ENCODE results near the gene MAN2A2. TPM values are rescaled to one million over a fixed set of nuclear protein-coding genes. Genes with fewer than 3 reads are reported as not detected.
A peak's percentile ranks its signal among the peaks of the same experiment; 100 is the strongest.

MAN2A2 gene
- total RNA-seq, 2 experiments from 2014 or later, result 108 to 111 TPM

DNA sequence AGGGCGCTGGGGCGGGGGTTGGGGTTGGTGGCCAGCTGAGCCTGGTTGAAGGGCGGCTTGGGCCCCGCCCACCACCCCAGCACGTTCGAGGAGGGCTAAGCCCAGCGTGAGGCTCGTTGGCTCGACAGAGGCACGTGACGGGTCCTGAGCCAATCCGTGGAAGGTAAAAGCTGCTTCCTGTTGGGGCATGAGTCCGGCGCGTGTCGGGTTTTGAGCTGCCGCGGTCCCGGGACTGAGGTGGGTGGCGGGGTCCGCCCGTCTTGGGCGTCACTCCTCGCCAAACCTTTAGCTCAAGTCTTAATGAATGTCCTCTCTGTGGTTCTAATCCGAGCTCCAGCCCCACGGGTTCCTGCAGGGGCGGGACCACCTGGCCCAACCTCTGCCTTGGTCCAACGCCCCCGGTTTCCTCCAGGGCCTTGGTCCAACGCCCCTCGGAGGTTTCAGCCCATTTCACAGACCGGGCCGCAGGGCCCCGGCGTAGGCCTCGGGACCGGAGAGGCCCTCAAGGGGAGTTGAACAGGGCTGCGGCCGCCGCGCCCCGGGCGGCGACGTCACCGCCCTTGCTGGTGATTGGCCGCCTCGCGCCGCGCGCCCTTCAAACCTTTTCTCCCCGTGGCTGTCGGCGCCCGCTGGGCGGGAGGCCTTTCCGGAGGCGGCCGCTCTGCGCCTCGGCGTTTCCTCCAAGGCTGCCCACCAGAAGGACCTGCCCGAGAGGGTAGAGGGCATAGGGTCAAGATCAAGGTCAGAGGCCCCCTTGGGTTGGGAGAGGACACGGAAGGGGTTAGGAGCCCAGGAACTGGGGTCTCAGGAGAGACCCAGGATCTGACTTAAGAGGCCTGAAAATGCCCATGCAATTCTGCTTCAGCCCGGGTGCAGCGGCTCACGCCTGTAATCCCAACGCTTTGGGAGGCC, 51.9 kb downstream of the MAN2A2 start, which contains the start of gene RCCD1:
Gene RCCD1, plus strand, starts transcription at position 173 of the 912 bp plus-strand sequence. CDS start 1,851 bp downstream, outside the sequence.
- Mint-ChIP-seq H3K27ac (peak within 1 kb of the TSS; percentile 94), H3K36me3 (peaks cover 19% of the 10 kb centered on the region), H3K27me3 (no peaks in the 10 kb centered on the region), H3K4me3 (peak within 1 kb of the TSS; percentile 86), H3K9me3 (no peaks in the 10 kb centered on the region), H3K4me1 (peaks cover 12% of the 10 kb centered on the region)
- ATAC-seq (ENCODE audit: low read depth) (peak; percentile 94), DNase-seq (peak; percentile 88)
- POLR2A ChIA-PET, result interaction anchor here (0.7 to 4.9 kb wide), 15 partner anchors 8 to 238 kb away, joined by 3 to 55 read pairs (median 5); partner anchors contain the start of genes BLM, HDDC3, MAN2A2 and PRC1

DNA sequence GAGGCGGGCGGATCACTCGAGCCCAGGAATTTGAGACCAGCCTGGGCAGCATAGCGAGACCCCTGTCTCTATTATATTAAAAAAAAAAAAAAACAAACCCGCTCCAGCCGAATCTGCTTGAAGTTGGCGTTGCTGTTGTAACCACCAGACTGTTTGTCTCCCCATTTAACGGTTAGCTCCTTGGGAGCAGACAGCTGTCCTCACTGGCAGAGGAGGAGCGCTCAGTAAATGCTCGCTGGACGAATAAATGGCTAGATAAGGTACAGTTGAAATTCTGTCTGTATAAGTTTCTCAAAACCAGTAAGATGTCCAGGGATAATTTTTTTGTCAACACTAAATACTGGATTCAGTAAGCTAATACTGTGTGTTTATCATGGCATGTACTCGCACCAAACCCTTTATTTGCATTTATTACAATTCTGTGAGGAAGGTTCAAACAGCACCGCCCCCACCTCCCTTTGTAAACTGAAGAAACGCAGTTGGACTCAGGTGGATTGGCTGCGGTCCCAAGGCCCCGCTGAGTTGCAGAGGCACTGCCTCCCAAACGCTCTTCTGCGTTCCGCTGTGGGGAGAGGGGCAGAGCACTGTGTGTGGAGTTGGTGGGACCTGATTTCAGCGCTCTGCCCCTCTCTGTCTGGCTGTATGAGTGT, 52.6 kb downstream of the MAN2A2 start:
- DNase-seq, result no peak
- Mint-ChIP-seq H3K9me3 (no peaks in the 10 kb centered on the region), H3K36me3 (peaks cover 19% of the 10 kb centered on the region), H3K27me3 (no peaks in the 10 kb centered on the region), H3K4me3 (peak overlapping the region; percentile 86), H3K4me1 (peaks cover 12% of the 10 kb centered on the region), H3K27ac (peak overlapping the region; percentile 94)
- ATAC-seq (ENCODE audit: low read depth), result no peak
- POLR2A ChIA-PET, result interaction anchor here (0.6 to 4.9 kb wide), 6 partner anchors 16 to 1588 kb away, joined by 3 to 55 read pairs (median 4); partner anchors contain the start of genes HDDC3 and UNC45A

DNA sequence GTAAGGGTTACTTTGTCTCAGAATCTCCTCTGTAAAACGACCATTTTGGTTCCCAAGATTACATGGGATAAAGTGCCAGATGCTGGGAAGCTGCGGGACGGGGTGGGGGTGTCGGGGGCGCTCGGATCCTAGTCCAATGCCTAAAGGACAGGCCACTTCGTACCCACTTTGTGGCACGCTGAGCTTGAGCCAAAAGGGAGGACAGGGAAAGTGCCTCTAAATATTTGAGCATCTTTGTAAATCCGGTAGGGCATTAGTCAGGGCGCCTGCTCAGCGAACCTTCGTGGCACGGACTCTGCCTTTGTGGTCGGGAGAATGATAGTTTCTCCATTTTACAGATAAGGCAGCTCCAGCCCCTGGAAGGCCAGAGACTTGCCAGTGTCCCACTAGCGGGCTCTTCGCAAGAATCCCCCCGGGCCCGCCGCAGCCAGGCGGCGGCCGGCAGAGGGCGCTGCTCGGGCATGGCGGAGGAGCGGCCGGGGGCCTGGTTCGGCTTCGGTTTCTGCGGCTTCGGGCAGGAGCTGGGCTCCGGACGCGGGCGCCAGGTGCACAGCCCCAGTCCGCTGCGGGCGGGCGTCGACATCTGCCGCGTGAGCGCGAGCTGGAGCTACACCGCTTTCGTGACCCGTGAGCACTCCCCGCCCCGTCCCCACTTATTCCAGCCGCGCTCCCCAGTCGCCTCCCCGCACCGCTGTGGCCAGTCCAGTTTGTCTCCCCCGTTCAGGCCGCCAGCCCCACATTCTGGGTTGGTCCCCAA, 53.4 kb downstream of the MAN2A2 start:
- Mint-ChIP-seq H3K9me3 (no peaks in the 10 kb centered on the region), H3K4me3 (peak overlapping the region; percentile 86)

DNA sequence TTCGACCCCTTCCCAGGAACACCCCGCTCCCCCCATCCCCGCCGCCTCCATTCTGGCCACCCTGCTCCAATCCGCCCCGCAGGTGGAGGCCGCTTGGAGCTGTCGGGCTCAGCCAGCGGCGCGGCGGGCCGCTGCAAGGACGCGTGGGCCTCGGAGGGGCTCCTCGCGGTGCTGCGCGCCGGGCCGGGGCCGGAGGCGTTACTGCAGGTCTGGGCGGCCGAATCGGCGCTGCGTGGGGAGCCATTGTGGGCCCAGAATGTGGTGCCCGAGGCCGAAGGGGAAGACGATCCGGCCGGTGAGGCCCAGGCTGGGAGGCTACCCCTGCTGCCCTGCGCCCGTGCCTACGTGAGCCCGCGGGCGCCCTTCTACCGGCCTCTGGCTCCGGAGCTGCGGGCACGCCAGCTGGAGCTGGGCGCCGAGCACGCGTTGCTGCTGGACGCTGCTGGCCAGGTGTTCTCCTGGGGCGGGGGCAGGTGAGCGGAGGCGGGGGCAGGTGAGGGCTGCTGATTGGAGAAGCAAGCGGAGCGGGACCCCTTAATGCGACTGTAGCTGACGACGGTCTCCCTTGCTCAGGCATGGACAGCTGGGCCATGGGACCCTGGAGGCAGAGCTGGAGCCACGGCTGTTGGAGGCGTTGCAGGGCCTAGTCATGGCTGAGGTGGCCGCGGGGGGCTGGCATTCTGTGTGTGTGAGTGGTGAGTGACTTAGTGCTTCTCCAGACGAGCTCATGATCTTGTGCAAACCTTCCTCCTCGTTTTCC, 54.1 kb downstream of the MAN2A2 start:
- H3K4me1 Mint-ChIP-seq, result peaks cover 16% of the 10 kb centered on the region
- H3K4me3 Mint-ChIP-seq, result peak overlapping the region; percentile 86
- no peaks in the 10 kb centered on the region for H3K9me3 Mint-ChIP-seq
- DNase-seq, result no peak
- peaks cover 18% of the 10 kb centered on the region for H3K36me3 Mint-ChIP-seq
- H3K27me3 Mint-ChIP-seq, result no peaks in the 10 kb centered on the region
- ATAC-seq (ENCODE audit: low read depth), result no peak
- POLR2A ChIA-PET, result interaction anchor here (0.9 to 4.9 kb wide), 8 partner anchors 11 to 80 kb away, joined by 3 to 55 read pairs (median 3); partner anchors contain the start of genes HDDC3 and PRC1
- peak overlapping the region; percentile 39 for H3K27ac Mint-ChIP-seq

More for the DNA sequence above, 53.4 kb downstream of the MAN2A2 start:
- H3K27ac Mint-ChIP-seq, result peak overlapping the region; percentile 94
- ATAC-seq (ENCODE audit: low read depth), result no peak
- H3K27me3 Mint-ChIP-seq, result no peaks in the 10 kb centered on the region
- peaks cover 20% of the 10 kb centered on the region for H3K36me3 Mint-ChIP-seq
- peak; percentile 83 for DNase-seq
- peaks cover 12% of the 10 kb centered on the region for H3K4me1 Mint-ChIP-seq
- POLR2A ChIA-PET, result interaction anchor here (0.6 to 4.9 kb wide), 10 partner anchors 10 to 1588 kb away, joined by 3 to 55 read pairs (median 3); partner anchors contain the start of genes HDDC3 and PRC1

DNA sequence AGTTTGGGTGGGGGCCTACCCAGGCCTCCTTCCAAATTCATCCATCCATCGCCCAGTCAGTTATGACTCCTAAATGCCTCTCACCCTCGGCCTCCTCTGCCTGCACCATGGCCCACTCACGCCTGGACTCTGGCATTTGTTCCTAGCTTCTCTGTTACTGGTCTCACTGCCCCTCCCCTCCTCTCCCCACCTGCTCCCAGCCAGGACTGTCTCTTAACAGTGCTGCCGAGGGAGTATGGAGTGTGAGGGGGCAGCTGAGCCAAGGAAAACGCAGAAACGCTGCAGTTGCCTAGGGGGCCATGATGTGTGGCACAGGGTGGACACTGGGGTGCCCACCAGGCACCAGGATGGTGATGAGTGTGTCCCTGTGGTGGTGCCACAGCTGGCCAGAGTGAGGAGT, 54.7 kb downstream of the MAN2A2 start:
- POLR2A ChIA-PET, result interaction anchor here (1.0 to 1.6 kb wide), 3 partner anchors 9 to 37 kb away, joined by 3 to 5 read pairs (median 3); partner anchors contain the start of gene PRC1
- ATAC-seq (ENCODE audit: low read depth) (no peak), DNase-seq (no peak)
- Mint-ChIP-seq H3K36me3 (peaks cover 17% of the 10 kb centered on the region), H3K4me3 (peak overlapping the region; percentile 65), H3K9me3 (no peaks in the 10 kb centered on the region), H3K4me1 (peaks cover 19% of the 10 kb centered on the region), H3K27me3 (no peaks in the 10 kb centered on the region), H3K27ac (peak overlapping the region; percentile 39)

DNA sequence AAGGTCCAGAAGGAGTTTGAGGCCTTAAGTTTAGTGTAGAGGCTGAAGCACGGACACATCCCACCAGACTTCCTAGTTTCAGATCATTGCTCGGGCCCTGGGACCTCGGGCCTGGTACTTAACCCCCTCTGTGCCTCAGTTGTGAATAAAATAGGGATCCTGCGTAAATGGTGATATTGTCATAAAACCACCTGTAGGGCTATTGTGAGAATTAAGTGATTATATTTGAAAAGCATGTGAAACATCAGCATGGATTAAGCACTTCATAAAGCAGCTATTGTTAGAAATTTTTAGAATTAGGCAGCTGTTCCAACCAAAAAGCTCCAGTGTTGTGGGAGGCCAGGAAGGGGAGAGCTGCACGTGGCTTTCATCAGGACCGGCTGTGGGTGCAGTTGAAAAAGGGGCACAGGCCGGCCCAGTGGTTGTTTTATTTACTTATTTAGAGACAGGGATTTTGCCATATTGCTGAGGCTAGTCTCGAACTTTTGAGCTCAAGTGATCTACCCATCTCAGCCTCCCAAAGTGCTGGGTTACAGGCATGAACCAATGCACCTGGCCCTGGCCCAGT, 56.0 kb downstream of the MAN2A2 start:
- Mint-ChIP-seq H3K4me1 (peaks cover 19% of the 10 kb centered on the region), H3K27ac (no peak overlapping the region), H3K4me3 (no peak overlapping the region), H3K9me3 (no peaks in the 10 kb centered on the region), H3K27me3 (no peaks in the 10 kb centered on the region), H3K36me3 (peaks cover 26% of the 10 kb centered on the region)
- ATAC-seq (ENCODE audit: low read depth) (no peak), DNase-seq (no peak)
- POLR2A ChIA-PET, result interaction anchor here (0.7 to 1.1 kb wide), 3 partner anchors 10 to 87 kb away, joined by 3 to 5 read pairs (median 5); no protein-coding TSS in a partner anchor

DNA sequence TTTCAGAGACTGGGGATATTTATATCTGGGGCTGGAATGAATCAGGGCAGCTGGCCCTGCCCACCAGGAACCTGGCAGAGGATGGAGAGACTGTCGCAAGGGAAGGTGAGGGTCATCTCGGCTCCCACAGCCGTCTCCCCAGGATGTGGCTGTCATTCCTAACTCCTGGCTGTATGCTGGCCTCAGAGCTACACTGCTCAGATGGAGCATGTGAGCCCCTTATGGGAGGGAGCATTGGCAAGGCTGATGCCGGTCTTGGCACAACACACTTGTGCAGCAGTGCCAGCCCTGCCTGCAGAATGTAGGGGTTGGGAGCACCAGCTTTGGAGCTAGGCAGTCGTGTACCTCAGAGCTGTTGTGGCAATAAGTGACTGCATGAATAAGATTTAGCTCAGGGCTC, 56.8 kb downstream of the MAN2A2 start:
- H3K27ac Mint-ChIP-seq, result no peak overlapping the region
- H3K4me3 Mint-ChIP-seq, result no peak overlapping the region

DNA sequence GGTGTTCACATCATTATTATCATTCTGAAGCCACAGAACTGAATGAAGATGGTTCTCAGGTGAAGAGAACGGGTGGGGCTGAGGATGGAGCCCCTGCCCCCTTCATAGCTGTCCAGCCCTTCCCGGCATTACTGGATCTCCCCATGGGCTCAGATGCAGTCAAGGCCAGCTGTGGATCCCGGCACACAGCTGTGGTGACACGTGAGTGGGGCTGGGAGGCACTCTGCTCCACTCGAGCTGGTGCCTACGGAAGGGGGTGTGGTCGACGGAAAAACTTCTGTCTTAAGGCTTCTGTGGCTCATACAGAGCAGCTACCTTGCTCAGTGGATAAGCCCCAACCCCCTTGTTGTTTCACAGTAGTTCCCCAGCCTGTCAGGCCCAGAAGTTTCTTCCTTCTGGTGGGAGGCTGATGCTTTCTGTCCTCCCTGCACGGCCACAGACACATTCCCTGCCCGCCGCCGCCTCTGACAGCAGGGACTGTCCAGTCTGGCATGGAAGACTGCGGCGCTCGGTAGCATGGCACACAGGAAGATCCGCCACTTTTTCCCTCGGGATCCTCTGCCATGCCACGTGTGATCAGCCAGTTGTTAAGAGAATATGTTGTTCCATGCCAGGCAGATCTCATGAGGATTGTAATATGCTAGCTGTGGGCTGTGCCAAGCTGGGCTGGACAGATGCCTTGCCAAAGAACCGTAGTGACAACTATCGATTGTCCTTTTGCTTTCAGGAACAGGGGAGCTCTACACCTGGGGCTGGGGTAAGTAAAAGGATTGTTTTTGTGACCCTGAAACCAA, 57.4 kb downstream of the MAN2A2 start:
- Mint-ChIP-seq H3K27ac (no peak overlapping the region), H3K36me3 (peaks cover 32% of the 10 kb centered on the region)
- POLR2A ChIA-PET, result interaction anchor here (0.8 to 1.0 kb wide), 4 partner anchors 9 to 28 kb away, joined by 3 to 4 read pairs (median 3); partner anchors contain the start of genes HDDC3 and UNC45A

More for the DNA sequence above, 56.8 kb downstream of the MAN2A2 start:
- ATAC-seq (ENCODE audit: low read depth) (no peak), DNase-seq (no peak)
- H3K9me3 Mint-ChIP-seq, result no peaks in the 10 kb centered on the region
- peaks cover 28% of the 10 kb centered on the region for H3K36me3 Mint-ChIP-seq
- peaks cover 18% of the 10 kb centered on the region for H3K4me1 Mint-ChIP-seq
- POLR2A ChIA-PET, result interaction anchor here (0.8 to 1.0 kb wide), 3 partner anchors 10 to 25 kb away, joined by 3 to 4 read pairs (median 3); partner anchors contain the start of gene UNC45A
- no peaks in the 10 kb centered on the region for H3K27me3 Mint-ChIP-seq

DNA sequence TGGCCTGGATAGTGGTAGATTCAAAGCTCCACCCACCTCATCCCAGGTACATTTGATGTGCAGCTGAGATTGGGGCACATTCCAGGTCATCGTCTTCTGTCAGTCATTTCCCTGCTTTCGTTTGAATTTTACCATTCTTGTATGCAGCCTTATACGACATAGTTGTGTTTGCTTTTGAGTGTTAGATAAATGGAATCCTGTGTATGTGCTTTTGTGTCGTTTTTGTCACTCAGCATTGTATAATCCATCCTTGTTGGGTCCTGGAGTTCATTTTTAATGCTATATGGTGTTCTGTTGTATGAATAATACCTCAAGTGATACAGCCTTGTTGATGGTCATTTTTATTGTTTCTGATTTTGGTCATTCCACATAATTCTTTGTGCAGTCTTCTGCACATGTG, 58.9 kb downstream of the MAN2A2 start:
- no peak overlapping the region for H3K4me3 Mint-ChIP-seq
- peaks cover 14% of the 10 kb centered on the region for H3K4me1 Mint-ChIP-seq

More for the DNA sequence above, 57.4 kb downstream of the MAN2A2 start:
- H3K4me3 Mint-ChIP-seq, result no peak overlapping the region
- H3K4me1 Mint-ChIP-seq, result peaks cover 18% of the 10 kb centered on the region
- H3K27me3 Mint-ChIP-seq, result no peaks in the 10 kb centered on the region
- no peak for DNase-seq
- no peak for ATAC-seq (ENCODE audit: low read depth)
- H3K9me3 Mint-ChIP-seq, result no peaks in the 10 kb centered on the region

DNA sequence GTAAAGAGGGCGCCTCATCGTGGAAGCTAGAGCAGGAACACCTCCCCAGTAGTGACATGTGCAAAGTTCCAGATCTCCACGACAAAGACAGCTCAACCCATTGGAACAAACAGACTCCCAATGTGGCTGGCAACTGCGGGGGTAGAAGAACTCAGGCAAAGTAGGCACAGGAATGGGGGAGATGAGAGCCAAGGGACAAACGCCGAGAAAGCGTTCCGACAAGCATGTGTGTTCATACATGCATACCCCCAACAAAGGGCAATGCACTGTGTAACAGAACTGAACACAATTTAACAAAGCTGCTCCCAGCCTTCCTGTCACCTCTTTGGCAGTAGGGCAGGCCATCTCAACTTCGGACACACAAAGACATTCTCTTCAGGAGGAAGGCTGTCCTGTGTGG, 63.2 kb downstream of the MAN2A2 start:
- DNase-seq, result no peak
- no peak overlapping the region for H3K27ac Mint-ChIP-seq
- no peak overlapping the region for H3K4me3 Mint-ChIP-seq
- POLR2A ChIA-PET, result interaction anchor here (1.2 to 1.3 kb wide), 2 partner anchors 12 to 17 kb away, joined by 3 read pairs; partner anchors contain the start of gene RCCD1
- ATAC-seq (ENCODE audit: low read depth), result no peak
- peaks cover 9% of the 10 kb centered on the region for H3K4me1 Mint-ChIP-seq
- H3K27me3 Mint-ChIP-seq, result no peaks in the 10 kb centered on the region
- H3K9me3 Mint-ChIP-seq, result no peaks in the 10 kb centered on the region
- peaks cover 40% of the 10 kb centered on the region for H3K36me3 Mint-ChIP-seq

More for the DNA sequence above, 58.9 kb downstream of the MAN2A2 start:
- H3K36me3 Mint-ChIP-seq, result peaks cover 41% of the 10 kb centered on the region
- ATAC-seq (ENCODE audit: low read depth) (no peak), DNase-seq (no peak)
- no peak overlapping the region for H3K27ac Mint-ChIP-seq
- H3K27me3 Mint-ChIP-seq, result no peaks in the 10 kb centered on the region
- no peaks in the 10 kb centered on the region for H3K9me3 Mint-ChIP-seq
- POLR2A ChIA-PET, result interaction anchor here (2.3 kb wide), 1 partner anchor 19 kb away, joined by 6 read pairs; no protein-coding TSS in a partner anchor

DNA sequence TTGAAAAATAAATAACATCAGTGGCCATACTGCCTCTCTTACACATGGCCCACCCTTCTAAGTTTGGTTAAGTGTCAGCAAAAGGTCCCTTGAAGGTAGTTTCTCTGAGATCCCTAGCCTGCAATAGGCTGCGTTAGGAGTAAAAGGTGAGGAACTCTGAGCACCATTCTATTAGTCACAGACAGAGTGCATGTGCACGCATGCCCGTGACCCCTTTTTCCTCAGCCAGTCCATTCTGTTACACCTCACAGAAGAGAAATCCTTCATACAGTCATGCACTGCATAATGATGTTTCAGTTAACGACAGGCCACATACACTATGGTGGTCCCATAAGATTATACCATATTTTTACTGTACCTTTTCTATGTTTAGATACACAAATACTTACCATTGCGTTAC, 64.1 kb downstream of the MAN2A2 start:
- Mint-ChIP-seq H3K4me3 (no peak overlapping the region), H3K4me1 (peaks cover 5% of the 10 kb centered on the region), H3K27ac (no peak overlapping the region), H3K27me3 (no peaks in the 10 kb centered on the region), H3K9me3 (no peaks in the 10 kb centered on the region), H3K36me3 (peaks cover 34% of the 10 kb centered on the region)
- DNase-seq (no peak), ATAC-seq (ENCODE audit: low read depth) (no peak)
- POLR2A ChIA-PET, result interaction anchor here (1.2 kb wide), 1 partner anchor 13 kb away, joined by 3 read pairs; the partner anchor contains the start of gene RCCD1

All from activated naive CD8-positive, alpha-beta T cell treated with anti-CD3 and anti-CD28 coated beads, Interleukin-2, amount 10 ng/mL, durations not matched to agents 7 days and 5 days (primary cell).